H54 (cell line): Measurements from ENCODE around the gene DDRGK1.

ENCODE experiments used
- DNase-seq: peaks from one replicate; pipeline ENCODE4 v3.0.0; 2011; ENCODE audit warnings: low spot score, mixed read lengths; ENCODE audit not compliant: insufficient read length
- FAIRE-seq: peaks from 3 replicates; lab custom pipeline; 2011; peaks lifted over from hg19 to GRCh38; lab: Jason Lieb, UNC
- POLR2A ChIP-seq: IDR thresholded peaks from 2 replicates; pipeline ENCODE4 v1.6.1; 2011; ENCODE audit warnings: low read depth, mild to moderate bottlenecking, low read length

DDRGK1 gene

GRCh38 chr20:3173610-3174441 is 30.7 kb downstream of the DDRGK1 start:
- FAIRE-seq (no peak), DNase-seq (peak; percentile 96)
- 0 out of 2 replicates have a peak, but pooled peaks have one; percentile 18 for TF ChIP-seq POLR2A

- FAIRE-seq (no peak), DNase-seq (peak; percentile 94)
- peak; percentile 50 for TF ChIP-seq POLR2A
Measured at GRCh38 chr20:3172933-3173609, 31.4 kb downstream of the DDRGK1 start, which contains the start of gene LZTS3. TSS of gene LZTS3 (minus strand) at chr20:3173549. CDS start at chr20:3167163, 6,386 bp downstream.

GRCh38 chr20:3172126-3172932 is 32.2 kb downstream of the DDRGK1 start:
- FAIRE-seq (no peak), DNase-seq (no peak)
- no peak for TF ChIP-seq POLR2A

GRCh38 chr20:3171391-3172125 is 32.9 kb downstream of the DDRGK1 start:
- FAIRE-seq (no peak), DNase-seq (no peak)
- no peak for TF ChIP-seq POLR2A

- DNase-seq (no peak), FAIRE-seq (no peak)
Measured at GRCh38 chr20:3168829-3169590, 35.5 kb downstream of the DDRGK1 start.

GRCh38 chr20:3168079-3168828 is 36.2 kb downstream of the DDRGK1 start:
- DNase-seq, result no peak
- FAIRE-seq, result no peak

More at GRCh38 chr20:3168829-3169590, 35.5 kb downstream of the DDRGK1 start:
- no peak for TF ChIP-seq POLR2A

GRCh38 chr20:3167738-3168078 is 36.8 kb downstream of the DDRGK1 start:
- DNase-seq, result no peak
- no peak for TF ChIP-seq POLR2A
- no peak for FAIRE-seq

More at GRCh38 chr20:3168079-3168828, 36.2 kb downstream of the DDRGK1 start:
- TF ChIP-seq POLR2A, result no peak

GRCh38 chr20:3166913-3167342 is 37.6 kb downstream of the DDRGK1 start:
- no peak for FAIRE-seq
- no peak for TF ChIP-seq POLR2A
- no peak for DNase-seq

GRCh38 chr20:3166338-3166912 is 38.1 kb downstream of the DDRGK1 start:
- no peak for TF ChIP-seq POLR2A
- DNase-seq, result no peak
- FAIRE-seq, result no peak

- DNase-seq (no peak), FAIRE-seq (no peak)
- TF ChIP-seq POLR2A, result no peak
Measured at GRCh38 chr20:3165473-3166337, 38.8 kb downstream of the DDRGK1 start.

GRCh38 chr20:3164763-3165410 is 39.6 kb downstream of the DDRGK1 start:
- FAIRE-seq (no peak), DNase-seq (no peak)
- no peak for TF ChIP-seq POLR2A
